GM19455 (cell line): Measurements from ENCODE around the gene ATOSB.

Source experiments
- ATAC-seq: cut with Tn5 transposase; IDR thresholded peaks from one replicate; pipeline ENCODE4 v1.9.1; 2021; ENCODE audit not compliant: unreplicated experiment

Gene ATOSB

DNA sequence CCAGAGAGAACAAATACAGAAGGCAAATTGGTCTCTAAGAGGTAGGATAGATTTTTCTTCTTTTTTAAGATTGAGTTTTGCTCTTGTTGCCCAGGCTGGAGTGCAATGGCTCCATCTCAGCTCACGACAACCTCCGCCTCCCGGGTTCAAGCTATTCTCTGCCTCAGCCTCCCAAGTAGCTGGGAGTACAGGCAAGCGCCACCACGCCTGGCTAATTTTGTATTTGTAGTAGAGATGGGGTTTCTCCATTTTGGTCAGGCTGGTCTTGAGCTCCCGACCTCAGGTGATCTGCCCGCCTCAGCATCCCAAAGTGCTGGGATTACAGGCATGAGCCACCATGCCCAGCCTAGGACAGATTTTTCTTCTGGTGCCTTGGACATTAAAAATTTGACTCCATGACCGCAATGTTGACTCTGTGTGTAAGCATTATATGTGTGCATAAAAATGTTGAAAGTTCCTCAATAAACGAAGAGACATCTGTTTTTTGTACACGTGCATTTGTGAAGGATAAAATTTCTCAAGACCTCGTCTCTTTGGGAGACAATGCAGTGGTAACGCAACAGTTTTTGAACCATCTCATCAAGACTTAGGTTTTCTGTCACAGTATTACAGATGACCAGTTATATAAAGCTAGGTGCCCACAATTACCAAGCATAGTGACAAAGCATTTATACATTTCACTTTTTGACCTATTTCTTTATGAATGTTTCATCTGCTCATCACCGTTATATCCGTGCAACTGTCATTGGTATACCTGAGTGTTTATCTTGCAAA lies 60.6 kb downstream of the ATOSB start:
- no peak for ATAC-seq

DNA sequence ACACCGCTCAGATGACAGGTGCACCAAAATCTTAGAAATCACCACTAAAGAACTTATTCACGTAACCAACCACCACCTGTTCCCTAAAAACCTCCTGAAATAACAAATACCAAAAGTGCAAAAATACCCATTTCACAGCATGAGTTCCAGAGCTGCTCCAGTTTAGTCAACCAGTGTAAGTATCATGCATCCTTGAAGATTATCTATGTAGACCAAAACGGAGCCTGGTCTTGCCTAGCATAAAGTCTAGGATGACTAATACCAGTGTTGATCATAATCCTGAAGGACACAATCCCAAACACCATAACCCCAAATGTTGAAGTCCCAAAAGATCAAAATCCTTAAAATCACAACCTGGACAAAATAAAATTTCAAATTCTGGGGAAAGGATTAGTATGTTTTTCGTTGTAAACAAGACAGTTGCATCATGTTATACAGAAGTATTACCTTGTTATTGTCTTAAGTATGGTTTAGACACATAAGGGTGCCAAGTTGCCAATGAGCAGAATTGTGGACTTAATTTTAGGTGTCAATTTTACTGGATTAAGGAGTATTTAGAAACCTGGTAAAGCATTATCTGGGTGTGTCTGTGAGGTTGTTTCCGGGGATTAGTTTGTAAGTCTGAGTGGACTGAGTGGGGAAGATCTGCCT lies 61.4 kb downstream of the ATOSB start:
- ATAC-seq: no peak
